Effector memory CD8-positive, alpha-beta T cell (primary cell): ENCODE data around the gene TMED3.

Experiments used
- ATAC-seq: fragments of 150-1000 bp; cut with Tn5 transposase; replicated peaks from 2 replicates; pipeline ENCODE4 v1.10.0; 2021; ENCODE audit warnings: mild to moderate bottlenecking, moderate library complexity
- DNase-seq, 3 experiments: peaks; one replicate each; pipeline ENCODE4 v3.0.0; 2021
- H3K27ac Mint-ChIP-seq, 2 donors: one replicate each; pipeline ENCODE4 v1.8.0; 2022; ENCODE audit warnings: mild to moderate bottlenecking in 2 of 2, mixed read lengths in 2 of 2, moderate library complexity in 2 of 2
- H3K27me3 Mint-ChIP-seq, 2 donors: one replicate each; pipeline ENCODE4 v1.8.0; 2022; ENCODE audit warnings: mixed read lengths in 2 of 2
- H3K36me3 Mint-ChIP-seq: one replicate; pipeline ENCODE4 v1.8.0; 2022; ENCODE audit warnings: mild to moderate bottlenecking, moderate library complexity, mixed read lengths; ENCODE audit not compliant: insufficient read depth
- H3K4me1 Mint-ChIP-seq, 2 donors: one replicate each; pipeline ENCODE4 v1.8.0; 2022; ENCODE audit warnings: low read depth in 2 of 2, mixed read lengths in 2 of 2
- H3K4me3 Mint-ChIP-seq, 2 donors: one replicate each; pipeline ENCODE4 v1.8.0; 2022; ENCODE audit warnings: mild to moderate bottlenecking in 2 of 2, mixed read lengths in 2 of 2, moderate library complexity in 2 of 2
- H3K9me3 Mint-ChIP-seq, 2 donors: one replicate each; pipeline ENCODE4 v1.8.0; 2022; ENCODE audit warnings: mixed read lengths in 2 of 2

The TMED3 gene

DNA sequence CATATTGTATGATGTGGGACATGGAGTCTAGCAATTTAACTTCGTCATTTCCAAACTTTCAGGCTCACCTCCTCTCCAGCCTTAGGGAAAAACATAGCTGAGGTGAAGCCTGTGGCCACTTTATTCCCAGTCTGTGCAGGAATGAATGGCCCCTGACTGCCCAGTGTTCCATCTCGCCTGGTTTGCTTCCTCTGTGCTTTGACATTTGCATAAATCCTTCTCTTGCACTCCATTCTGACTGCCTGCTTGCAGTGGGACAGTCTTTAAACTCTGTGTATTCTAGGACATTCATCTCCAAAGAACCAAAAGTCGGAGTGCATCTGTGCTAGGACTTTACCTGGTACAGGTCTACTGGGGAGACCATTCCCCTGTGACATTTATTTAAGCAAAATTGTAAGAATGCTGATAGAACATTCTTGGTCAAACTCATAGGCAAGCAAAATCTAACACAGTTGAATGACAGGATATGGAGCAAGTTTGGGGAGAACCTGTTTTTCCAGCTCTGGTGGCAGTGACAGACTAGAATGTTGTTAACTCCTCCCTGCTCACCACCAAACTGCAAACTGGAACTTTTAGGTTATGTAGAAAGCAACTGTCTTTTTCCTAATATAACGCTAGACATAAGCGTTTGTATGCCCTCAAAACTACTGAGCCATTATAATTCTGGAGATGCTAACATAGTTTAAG lies 22.1 kb downstream of the TMED3 start:
- DNase-seq = no peak
- H3K27ac Mint-ChIP-seq = no peak overlapping the region
- no peaks in the 10 kb centered on the region for H3K36me3 Mint-ChIP-seq
- H3K27me3 Mint-ChIP-seq = no peaks in the 10 kb centered on the region
- no peak for ATAC-seq
- H3K4me3 Mint-ChIP-seq = no peak overlapping the region
- no peaks in the 10 kb centered on the region for H3K4me1 Mint-ChIP-seq
- no peaks in the 10 kb centered on the region for H3K9me3 Mint-ChIP-seq

DNA sequence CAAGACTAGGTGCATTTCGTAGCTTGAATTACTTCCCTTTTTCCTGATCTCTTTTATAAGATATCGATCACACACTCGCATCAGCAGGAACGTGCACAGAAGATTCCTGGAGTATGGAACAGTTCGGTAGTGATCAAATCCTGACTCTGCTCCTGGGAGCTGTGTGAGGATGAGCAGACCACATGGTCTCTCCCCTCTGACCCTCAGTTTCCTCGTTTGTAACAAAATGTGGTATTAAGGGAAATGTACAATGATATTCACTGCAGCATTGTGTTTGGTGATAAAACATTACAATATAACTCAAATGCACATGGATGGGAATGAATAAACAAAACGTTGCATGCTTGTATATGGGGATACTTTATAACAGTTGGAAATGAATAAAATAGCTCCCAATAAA lies 26.7 kb downstream of the TMED3 start:
- no peak for ATAC-seq
- no peak overlapping the region for H3K27ac Mint-ChIP-seq
- peaks cover 0 to 2% of the 10 kb centered on the region in 2 donors for H3K4me1 Mint-ChIP-seq
- H3K4me3 Mint-ChIP-seq = no peak overlapping the region
- H3K9me3 Mint-ChIP-seq = no peaks in the 10 kb centered on the region
- no peak for DNase-seq
- H3K27me3 Mint-ChIP-seq = no peaks in the 10 kb centered on the region
- H3K36me3 Mint-ChIP-seq = peaks cover 3% of the 10 kb centered on the region

DNA sequence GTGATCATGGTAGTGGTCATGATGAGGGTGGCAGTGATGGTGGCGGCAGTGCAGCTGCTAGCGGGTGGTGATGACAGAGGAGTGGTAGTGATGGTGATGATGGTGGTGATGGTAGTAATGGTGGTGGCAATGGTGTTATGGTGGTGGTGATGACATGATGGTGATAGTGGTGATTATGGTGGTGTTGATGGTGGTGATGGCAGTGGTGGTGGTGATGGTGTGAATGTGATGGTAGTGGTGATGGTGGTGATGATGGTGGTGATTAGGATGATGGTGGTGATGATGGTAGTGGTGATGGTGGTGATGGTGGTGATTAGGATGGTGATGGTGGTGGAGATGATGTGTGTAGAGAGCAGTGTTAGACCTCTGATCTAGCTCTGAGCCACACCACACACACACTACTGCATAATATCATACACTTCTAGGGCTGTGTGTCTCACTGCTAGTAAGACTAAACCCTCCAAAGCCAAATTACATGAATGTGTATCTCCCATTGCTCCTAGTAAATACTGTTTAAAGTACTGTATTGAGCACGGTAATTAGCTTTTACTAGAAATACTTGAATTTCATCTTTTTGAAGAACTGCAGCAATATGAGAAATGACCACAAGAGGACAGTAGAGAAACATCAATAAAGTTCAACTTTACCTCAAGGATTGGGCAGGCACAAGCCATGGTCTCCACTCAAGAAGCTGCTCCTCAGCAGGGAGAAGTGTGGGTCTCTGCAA lies 28.8 kb downstream of the TMED3 start:
- DNase-seq = no peak
- no peaks in the 10 kb centered on the region for H3K27me3 Mint-ChIP-seq
- no peak overlapping the region for H3K27ac Mint-ChIP-seq
- H3K36me3 Mint-ChIP-seq = peaks cover 3% of the 10 kb centered on the region
- H3K4me1 Mint-ChIP-seq = peaks cover 0 to 2% of the 10 kb centered on the region in 2 donors
- ATAC-seq = no peak
- H3K4me3 Mint-ChIP-seq = no peak overlapping the region
- H3K9me3 Mint-ChIP-seq = no peaks in the 10 kb centered on the region

DNA sequence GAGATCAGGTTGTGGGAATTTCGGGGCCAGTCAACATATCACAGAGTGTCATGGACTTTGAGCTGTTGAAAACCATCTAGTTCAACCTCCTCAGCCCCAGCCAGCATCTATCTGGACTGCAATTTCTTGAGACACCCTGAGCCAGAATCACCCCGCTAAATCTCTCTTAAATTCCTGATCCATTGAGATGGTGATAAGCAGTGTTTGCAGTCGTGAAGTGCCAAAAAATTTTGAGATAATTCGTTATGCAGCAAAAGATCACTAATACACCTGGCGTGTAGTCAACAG lies 29.3 kb downstream of the TMED3 start:
- Mint-ChIP-seq H3K36me3 (peaks cover 3% of the 10 kb centered on the region), H3K4me1 (peaks cover 0 to 2% of the 10 kb centered on the region in 2 donors), H3K27me3 (no peaks in the 10 kb centered on the region), H3K4me3 (no peak overlapping the region), H3K9me3 (no peaks in the 10 kb centered on the region), H3K27ac (no peak overlapping the region)
- no peak for ATAC-seq
- no peak for DNase-seq

DNA sequence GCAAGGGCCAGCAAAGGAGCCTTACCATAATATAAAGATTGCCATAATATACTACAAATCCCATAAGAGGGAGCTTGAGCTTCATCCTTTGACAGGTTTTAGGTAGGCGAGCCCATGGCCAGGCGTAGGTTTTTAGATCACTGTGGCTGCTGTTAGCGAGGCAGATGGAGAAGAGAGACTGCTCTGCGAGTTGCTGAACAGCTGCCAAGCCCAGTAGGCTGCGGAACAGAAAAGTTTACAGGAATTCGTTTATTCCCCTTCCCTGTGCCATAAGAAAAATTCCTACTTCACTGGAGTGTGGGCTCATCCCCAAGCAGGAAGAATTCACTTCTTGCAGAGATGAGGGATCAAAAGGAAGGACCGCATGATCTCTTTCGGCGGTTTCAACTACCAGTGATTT lies 30.5 kb downstream of the TMED3 start:
- ATAC-seq = no peak
- no peak for DNase-seq
- no peak overlapping the region for H3K27ac Mint-ChIP-seq
- H3K9me3 Mint-ChIP-seq = no peaks in the 10 kb centered on the region
- H3K4me1 Mint-ChIP-seq = peaks cover 0 to 2% of the 10 kb centered on the region in 2 donors
- H3K4me3 Mint-ChIP-seq = no peak overlapping the region
- no peaks in the 10 kb centered on the region for H3K27me3 Mint-ChIP-seq
- peaks cover 3% of the 10 kb centered on the region for H3K36me3 Mint-ChIP-seq

DNA sequence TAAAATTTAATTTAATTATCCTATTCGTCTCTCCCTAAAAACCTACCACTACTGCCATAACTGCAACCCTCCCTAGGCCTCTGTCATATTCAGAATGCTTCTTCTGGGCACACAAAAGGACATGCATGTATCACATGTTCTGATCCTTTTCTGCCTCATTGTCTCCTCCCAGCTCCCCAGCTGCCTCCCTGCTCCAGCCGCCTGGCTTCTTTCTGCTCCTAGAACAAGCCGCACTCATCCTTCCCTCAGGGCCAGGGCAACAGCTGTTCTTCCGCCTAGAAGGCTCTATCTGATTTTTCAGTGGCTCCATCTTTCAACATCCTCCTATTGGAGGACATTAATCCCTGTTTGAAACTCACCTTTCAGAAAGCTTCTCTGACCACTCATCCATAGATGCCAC lies 38.6 kb downstream of the TMED3 start:
- Mint-ChIP-seq H3K4me1 (no peaks in the 10 kb centered on the region), H3K4me3 (no peak overlapping the region), H3K27ac (no peak overlapping the region), H3K27me3 (no peaks in the 10 kb centered on the region), H3K36me3 (no peaks in the 10 kb centered on the region), H3K9me3 (no peaks in the 10 kb centered on the region)
- ATAC-seq = no peak
- no peak for DNase-seq

DNA sequence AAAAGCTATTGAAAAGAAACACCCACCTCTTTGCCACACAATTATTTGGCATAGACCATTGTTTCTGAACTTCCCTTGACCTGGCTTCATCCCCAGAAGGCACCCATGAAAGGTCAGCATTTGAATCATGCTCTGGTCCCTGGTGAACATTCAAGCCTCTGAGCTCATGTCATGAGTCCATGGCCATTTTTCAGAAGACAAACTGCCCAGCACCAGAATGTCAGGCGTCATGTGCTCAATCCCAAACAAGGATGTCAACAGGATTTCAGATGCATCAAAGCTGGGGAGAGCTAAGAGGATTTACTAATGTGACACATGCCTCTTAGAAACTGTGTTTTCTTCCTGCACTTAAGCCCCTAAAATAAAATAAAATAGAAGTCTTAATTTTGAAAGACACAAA lies 41.3 kb downstream of the TMED3 start:
- no peaks in the 10 kb centered on the region for H3K36me3 Mint-ChIP-seq
- no peak for DNase-seq
- H3K27me3 Mint-ChIP-seq = no peaks in the 10 kb centered on the region
- ATAC-seq = no peak
- no peaks in the 10 kb centered on the region for H3K4me1 Mint-ChIP-seq
- no peak overlapping the region for H3K27ac Mint-ChIP-seq
- H3K9me3 Mint-ChIP-seq = no peaks in the 10 kb centered on the region
- H3K4me3 Mint-ChIP-seq = no peak overlapping the region

DNA sequence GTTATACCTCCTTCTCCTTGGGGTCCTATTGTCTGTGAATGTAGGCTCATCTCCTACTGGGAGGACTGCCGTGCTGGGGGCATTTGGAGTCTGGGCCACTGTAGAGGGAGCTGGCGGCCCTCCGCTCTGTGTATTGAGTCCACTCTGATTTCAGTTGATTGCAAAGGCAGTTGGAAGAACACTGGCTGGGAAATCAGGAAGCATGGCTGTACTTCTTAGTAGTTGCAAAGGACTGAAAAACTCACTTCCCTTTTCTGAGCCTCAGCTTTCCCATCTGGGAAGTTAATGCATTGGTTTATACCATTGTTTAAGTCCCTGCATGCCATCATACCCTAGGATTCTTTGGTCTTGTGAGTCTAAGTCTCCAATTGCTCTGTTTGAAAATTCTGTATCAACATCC lies 46.7 kb downstream of the TMED3 start:
- no peaks in the 10 kb centered on the region for H3K4me1 Mint-ChIP-seq
- DNase-seq (no peak), ATAC-seq (no peak)
- H3K4me3 Mint-ChIP-seq = no peak overlapping the region
- H3K27me3 Mint-ChIP-seq = no peaks in the 10 kb centered on the region
- H3K9me3 Mint-ChIP-seq = no peaks in the 10 kb centered on the region
- no peaks in the 10 kb centered on the region for H3K36me3 Mint-ChIP-seq
- H3K27ac Mint-ChIP-seq = peak overlapping the region in 1 of 2 donors; percentile 5

DNA sequence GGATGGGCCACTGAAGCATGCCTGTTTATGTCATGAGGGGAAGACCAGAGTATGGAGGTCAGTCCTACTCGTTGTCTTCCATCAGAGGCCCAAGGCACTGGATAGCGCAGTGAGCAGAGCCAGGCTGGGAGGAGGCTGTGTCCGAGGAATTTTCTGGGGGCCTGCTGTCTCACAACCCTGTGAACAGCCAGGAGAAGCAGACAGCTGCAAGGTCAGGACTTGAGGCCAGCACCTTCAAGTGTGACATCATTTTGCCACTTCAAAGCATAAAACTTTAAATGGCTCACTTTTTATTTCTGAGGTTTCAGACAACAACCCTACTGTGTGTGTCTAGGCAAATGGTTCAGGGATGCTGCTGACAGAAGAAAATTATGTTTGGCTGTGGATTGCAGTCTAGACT lies 47.2 kb downstream of the TMED3 start:
- H3K4me1 Mint-ChIP-seq = no peaks in the 10 kb centered on the region
- H3K4me3 Mint-ChIP-seq = no peak overlapping the region
- H3K27me3 Mint-ChIP-seq = no peaks in the 10 kb centered on the region
- no peaks in the 10 kb centered on the region for H3K9me3 Mint-ChIP-seq
- H3K36me3 Mint-ChIP-seq = no peaks in the 10 kb centered on the region
- ATAC-seq (no peak), DNase-seq (no peak)
- H3K27ac Mint-ChIP-seq = peak overlapping the region in 1 of 2 donors; percentile 5

DNA sequence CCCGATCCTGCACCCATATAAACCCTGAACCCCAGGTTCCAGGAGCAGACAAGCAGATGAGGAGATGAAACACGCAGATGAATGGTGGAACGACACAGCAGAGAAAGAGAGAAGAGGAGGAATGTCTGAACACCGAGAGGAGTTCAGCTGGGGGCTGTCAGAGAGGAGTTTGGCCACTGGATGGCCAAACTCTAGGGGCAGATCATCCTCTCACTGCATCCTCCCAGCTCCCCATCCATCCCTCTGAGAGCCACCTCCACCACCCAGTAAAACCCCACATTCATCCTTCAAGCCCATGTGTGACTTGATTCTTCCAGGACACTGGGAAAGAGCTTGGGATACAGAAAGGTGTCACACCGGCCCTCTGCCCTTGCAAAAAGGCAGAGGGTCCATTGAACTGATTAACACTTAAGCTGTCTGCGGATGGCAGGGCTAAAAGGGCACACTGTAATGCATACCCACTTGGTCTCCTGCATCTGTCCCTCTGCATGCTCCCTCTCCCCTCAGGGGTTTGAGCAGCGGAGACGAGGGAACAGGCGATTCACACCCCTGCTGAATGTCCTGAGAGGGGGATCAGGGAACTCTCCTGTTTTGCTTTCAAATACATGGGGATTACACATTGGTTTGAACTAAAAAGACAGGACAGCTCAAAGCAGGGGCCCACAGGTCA lies 53.8 kb downstream of the TMED3 start:
- no peak overlapping the region for H3K27ac Mint-ChIP-seq
- H3K4me3 Mint-ChIP-seq = no peak overlapping the region

DNA sequence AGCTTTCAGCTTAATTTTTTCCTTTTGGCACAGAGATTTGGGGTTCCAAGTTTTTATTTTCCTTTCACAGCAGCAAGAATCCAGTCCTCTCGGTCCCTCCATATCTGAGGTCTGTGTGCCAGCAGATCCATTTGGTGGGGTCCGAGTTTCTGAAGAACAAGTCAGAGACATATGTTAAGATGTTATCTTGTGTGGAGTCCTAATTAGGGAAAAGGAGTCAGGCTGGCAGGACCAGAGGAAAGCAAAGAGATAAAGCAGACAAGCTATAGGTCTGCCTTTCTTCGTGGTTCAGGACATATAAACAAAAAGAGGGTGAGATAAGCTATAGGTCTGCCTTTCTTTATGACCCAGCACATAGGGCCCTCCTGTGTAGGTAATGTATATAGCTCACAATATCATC lies 54.9 kb downstream of the TMED3 start:
- ATAC-seq (no peak), DNase-seq (no peak)
- H3K4me1 Mint-ChIP-seq = no peaks in the 10 kb centered on the region
- H3K27me3 Mint-ChIP-seq = no peaks in the 10 kb centered on the region
- no peaks in the 10 kb centered on the region for H3K36me3 Mint-ChIP-seq
- H3K27ac Mint-ChIP-seq = no peak overlapping the region
- H3K9me3 Mint-ChIP-seq = no peaks in the 10 kb centered on the region
- H3K4me3 Mint-ChIP-seq = no peak overlapping the region

More for the DNA sequence above, 53.8 kb downstream of the TMED3 start:
- no peaks in the 10 kb centered on the region for H3K36me3 Mint-ChIP-seq
- DNase-seq (no peak), ATAC-seq (no peak)
- H3K27me3 Mint-ChIP-seq = no peaks in the 10 kb centered on the region
- H3K4me1 Mint-ChIP-seq = no peaks in the 10 kb centered on the region
- no peaks in the 10 kb centered on the region for H3K9me3 Mint-ChIP-seq

DNA sequence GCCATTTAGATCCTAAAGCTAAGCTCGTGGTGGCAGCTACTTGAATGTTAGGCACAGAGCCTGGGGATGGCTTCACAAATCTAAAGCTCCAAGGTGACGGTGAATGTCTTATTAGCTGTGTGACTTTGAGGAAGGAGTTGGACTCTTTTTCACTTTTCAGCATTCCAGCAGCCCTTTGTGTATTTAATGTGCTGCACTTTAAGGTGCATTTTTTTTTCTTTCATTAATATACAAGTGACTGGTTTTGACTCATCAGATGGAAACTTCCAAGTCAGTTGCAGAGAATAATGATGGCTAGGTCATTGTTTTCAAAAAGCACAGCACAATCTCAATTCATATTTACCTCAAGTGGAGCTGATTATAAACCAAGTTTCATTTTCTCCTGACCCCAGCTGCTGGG lies 55.8 kb downstream of the TMED3 start:
- Mint-ChIP-seq H3K36me3 (no peaks in the 10 kb centered on the region), H3K27ac (no peak overlapping the region), H3K4me3 (no peak overlapping the region), H3K27me3 (no peaks in the 10 kb centered on the region), H3K9me3 (no peaks in the 10 kb centered on the region), H3K4me1 (no peaks in the 10 kb centered on the region)
- ATAC-seq = no peak
- no peak for DNase-seq

DNA sequence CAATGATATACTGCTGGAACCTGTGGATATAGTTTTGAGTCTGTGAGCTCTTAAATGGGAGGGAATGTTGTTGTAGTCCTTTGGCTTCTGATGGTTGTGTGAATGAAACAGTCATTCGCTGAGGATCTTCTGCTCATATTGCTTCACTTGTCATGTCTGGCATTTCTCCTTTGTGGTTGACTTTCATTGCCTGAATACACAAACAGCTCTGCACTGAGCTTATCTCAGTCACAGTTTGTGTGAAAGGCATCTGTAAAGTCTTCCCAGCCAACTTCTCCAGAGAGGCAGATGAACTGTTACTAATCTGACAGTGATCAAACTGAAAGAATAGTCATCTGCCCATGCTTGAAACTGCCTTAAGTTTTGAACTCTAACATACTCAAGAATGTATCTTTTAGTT lies 59.8 kb downstream of the TMED3 start:
- Mint-ChIP-seq H3K4me3 (no peak overlapping the region), H3K4me1 (no peaks in the 10 kb centered on the region), H3K9me3 (no peaks in the 10 kb centered on the region), H3K36me3 (no peaks in the 10 kb centered on the region), H3K27me3 (no peaks in the 10 kb centered on the region), H3K27ac (no peak overlapping the region)
- ATAC-seq (no peak), DNase-seq (no peak)

DNA sequence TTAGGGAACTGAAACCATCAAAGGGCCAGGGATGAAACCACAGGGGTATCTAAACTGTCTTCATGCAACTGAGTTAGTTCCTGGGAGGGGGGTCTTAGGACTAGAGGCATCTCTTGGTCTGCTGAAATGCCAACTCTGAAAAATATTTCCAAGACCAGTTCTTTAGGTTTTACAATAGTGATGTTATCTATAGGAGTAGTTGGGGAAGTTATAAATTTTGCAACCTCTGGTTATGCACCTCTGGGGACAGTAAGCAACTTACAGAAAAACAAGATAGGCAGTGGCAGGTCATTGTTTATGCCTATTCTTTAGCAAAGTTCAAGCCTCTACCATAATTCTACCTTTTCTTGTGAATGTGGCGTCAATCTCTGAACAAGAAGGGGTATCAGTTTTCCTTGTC lies 60.7 kb downstream of the TMED3 start:
- ATAC-seq = no peak
- Mint-ChIP-seq H3K4me3 (no peak overlapping the region), H3K27me3 (no peaks in the 10 kb centered on the region), H3K27ac (no peak overlapping the region), H3K36me3 (no peaks in the 10 kb centered on the region), H3K4me1 (no peaks in the 10 kb centered on the region), H3K9me3 (no peaks in the 10 kb centered on the region)
- DNase-seq = no peak
